Neural cell (in vitro differentiated cells): ENCODE measurements around the gene H1-8.

Experiments
- RAD21 ChIP-seq: fragments of 450-650 bp; conservative IDR thresholded peaks from 2 replicates; pipeline ENCODE4 v1.6.1; 2014; ENCODE audit warnings: antibody characterized with exemption, mild to moderate bottlenecking, moderate library complexity
- TF ChIP-seq, protein P1 (sequence below): IDR thresholded peaks from 2 replicates; pipeline ENCODE4 v1.6.1; 2012; ENCODE audit warnings: borderline replicate concordance

DNA sequence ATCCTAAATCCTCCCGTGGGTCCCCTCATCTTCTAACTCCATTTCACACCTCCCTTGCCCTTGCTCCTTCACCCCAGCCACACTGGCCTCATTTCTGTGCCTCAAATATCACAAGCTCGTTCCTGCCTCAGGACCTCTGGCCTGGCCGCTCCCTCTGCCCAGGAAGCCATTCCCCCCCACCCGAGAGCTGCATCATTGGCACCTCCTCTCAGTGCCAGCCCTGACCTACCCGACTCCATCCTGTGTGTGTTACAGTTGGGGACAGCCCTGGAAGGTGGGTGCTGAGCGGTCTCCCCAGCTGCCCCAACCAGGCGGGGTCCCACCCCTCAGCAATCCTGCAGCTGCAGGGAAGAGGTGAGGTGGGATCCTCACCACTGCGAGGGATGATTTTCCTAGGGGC, 49.0 kb downstream of the H1-8 start:
- TF ChIP-seq RAD21: no peak
- TF ChIP-seq, protein P1, sequence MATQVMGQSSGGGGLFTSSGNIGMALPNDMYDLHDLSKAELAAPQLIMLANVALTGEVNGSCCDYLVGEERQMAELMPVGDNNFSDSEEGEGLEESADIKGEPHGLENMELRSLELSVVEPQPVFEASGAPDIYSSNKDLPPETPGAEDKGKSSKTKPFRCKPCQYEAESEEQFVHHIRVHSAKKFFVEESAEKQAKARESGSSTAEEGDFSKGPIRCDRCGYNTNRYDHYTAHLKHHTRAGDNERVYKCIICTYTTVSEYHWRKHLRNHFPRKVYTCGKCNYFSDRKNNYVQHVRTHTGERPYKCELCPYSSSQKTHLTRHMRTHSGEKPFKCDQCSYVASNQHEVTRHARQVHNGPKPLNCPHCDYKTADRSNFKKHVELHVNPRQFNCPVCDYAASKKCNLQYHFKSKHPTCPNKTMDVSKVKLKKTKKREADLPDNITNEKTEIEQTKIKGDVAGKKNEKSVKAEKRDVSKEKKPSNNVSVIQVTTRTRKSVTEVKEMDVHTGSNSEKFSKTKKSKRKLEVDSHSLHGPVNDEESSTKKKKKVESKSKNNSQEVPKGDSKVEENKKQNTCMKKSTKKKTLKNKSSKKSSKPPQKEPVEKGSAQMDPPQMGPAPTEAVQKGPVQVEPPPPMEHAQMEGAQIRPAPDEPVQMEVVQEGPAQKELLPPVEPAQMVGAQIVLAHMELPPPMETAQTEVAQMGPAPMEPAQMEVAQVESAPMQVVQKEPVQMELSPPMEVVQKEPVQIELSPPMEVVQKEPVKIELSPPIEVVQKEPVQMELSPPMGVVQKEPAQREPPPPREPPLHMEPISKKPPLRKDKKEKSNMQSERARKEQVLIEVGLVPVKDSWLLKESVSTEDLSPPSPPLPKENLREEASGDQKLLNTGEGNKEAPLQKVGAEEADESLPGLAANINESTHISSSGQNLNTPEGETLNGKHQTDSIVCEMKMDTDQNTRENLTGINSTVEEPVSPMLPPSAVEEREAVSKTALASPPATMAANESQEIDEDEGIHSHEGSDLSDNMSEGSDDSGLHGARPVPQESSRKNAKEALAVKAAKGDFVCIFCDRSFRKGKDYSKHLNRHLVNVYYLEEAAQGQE: no peak
